ENCODE data around the gene TGFBR3. TPM values are rescaled to one million over a fixed set of nuclear protein-coding genes. Genes with fewer than 3 reads are reported as not detected.

Gene TGFBR3
- total and polyA plus RNA-seq, 4 experiments from 2014 or later: 34.5 to 47.3 (median 42.3) TPM

DNA sequence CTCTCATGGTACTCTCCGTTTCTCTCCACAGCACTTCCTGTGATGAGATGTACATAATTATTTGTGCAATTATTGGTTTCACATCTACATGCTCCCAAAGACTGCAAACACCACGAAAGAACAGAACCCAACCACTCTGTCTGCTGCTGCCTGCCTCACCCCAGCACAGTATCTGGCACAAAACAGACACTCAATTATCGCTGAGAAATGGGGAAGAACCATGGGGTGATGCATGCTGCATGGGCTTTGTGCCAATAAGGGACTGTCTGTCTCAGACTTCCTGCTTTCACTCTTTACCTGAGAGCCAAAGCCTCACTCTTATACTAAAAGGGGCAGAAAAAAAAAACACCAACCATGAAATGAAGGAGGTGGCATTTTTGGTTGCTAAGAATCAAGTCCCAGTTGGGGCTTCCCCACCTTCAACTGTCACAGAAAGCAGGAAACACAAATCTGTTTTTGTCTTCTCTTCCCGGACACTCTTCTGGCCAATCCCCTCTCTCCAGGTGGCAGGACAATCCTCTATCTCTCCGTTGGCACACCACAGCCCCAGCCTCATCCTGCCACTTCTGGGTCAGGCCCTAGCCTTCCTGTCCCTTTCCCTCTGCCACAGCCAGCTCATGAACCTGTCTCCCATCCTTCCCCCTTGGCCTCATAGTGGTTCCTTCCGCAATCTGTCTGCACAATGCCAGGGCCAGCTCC is 82.0 kb downstream of the TGFBR3 start:
- H3K4me1 ChIP-seq (ENCODE audit: insufficient read depth, low read length): peaks cover 49% of the 10 kb centered on the region
- peak overlapping the region; percentile 98 for H3K27ac ChIP-seq (ENCODE audit: low read depth, low read length)
- POLR2A ChIA-PET (ENCODE audit: partially characterized antibody): interaction anchor here (0.7 to 4.1 kb wide), 14 partner anchors 8 to 682 kb away, joined by 3 to 49 read pairs (median 4); partner anchors contain the start of genes GFI1 and TGFBR3
- peak overlapping the region; percentile 97 to 100 (median 100) for H3K27ac Mint-ChIP-seq
- H3K4me1 Mint-ChIP-seq: peaks cover 44 to 66% (median 51%) of the 10 kb centered on the region in 4 donors
- H3K27me3 Mint-ChIP-seq: no peaks in the 10 kb centered on the region
- peaks cover 2 to 6% of the 10 kb centered on the region in 2 donors for H3K36me3 Mint-ChIP-seq
- intact Hi-C loops (cut with micrococcal nuclease): loop anchor here (1.0 to 10.0 kb wide), 8 partner anchors 12 to 1181 kb away; partner anchors contain the start of genes BRDT, CDC7, GFI1 and ZNF644
- H3K9me3 Mint-ChIP-seq: no peaks in the 10 kb centered on the region
- H3K27me3 ChIP-seq (ENCODE audit: insufficient read depth, low read length): no peaks in the 10 kb centered on the region
- CTCF ChIA-PET (ENCODE audit: partially characterized antibody): interaction anchor here (1.6 to 5.2 kb wide), 4 partner anchors 12 to 291 kb away, joined by 8 to 24 read pairs (median 9); partner anchors contain the start of gene TGFBR3
- H3K9me3 ChIP-seq (ENCODE audit: control insufficient read depth in 1 of 2, low read length in 2 of 2): no peaks in the 10 kb centered on the region
- H3K4me3 ChIP-seq (ENCODE audit: low read length in 2 of 2): peak overlapping the region; percentile 27 to 61
- H3K4me3 Mint-ChIP-seq: peak overlapping the region; percentile 73 to 90 (median 80)
- H3K36me3 ChIP-seq (ENCODE audit: insufficient read depth, low read length): no peaks in the 10 kb centered on the region
- DNase-seq: peak; percentile 87 to 92 (median 89)

- H3K9me3 ChIP-seq (ENCODE audit: control insufficient read depth in 1 of 2, low read length in 2 of 2): no peaks in the 10 kb centered on the region
- peaks cover 51% of the 10 kb centered on the region for H3K4me1 ChIP-seq (ENCODE audit: insufficient read depth, low read length)
- Mint-ChIP-seq H3K27me3 (no peaks in the 10 kb centered on the region), H3K36me3 (peaks cover 7 to 11% of the 10 kb centered on the region in 2 donors), H3K4me3 (peak overlapping the region in 6 of 8 donors; percentile 8 to 90 (median 82)), H3K9me3 (no peaks in the 10 kb centered on the region), H3K4me1 (peaks cover 48 to 72% (median 54%) of the 10 kb centered on the region in 4 donors), H3K27ac (peak overlapping the region; percentile 97 to 100 (median 100))
- DNase-seq: no peak
- intact Hi-C loops (cut with micrococcal nuclease): loop anchor here (5.0 to 10.0 kb wide), 3 partner anchors 682 to 1182 kb away; partner anchors contain the start of genes GFI1 and ZNF644
- ChIA-PET POLR2A (ENCODE audit: partially characterized antibody) (interaction anchor here (0.6 to 4.1 kb wide), 4 partner anchors 12 to 1119 kb away, joined by 3 to 49 read pairs (median 12); partner anchors contain the start of gene TGFBR3), CTCF (ENCODE audit: partially characterized antibody) (interaction anchor here (1.6 to 5.2 kb wide), 3 partner anchors 12 to 290 kb away, joined by 8 to 24 read pairs (median 10); partner anchors contain the start of gene TGFBR3)
- no peaks in the 10 kb centered on the region for H3K36me3 ChIP-seq (ENCODE audit: insufficient read depth, low read length)
- H3K27me3 ChIP-seq (ENCODE audit: insufficient read depth, low read length): no peaks in the 10 kb centered on the region
- peak overlapping the region; percentile 98 for H3K27ac ChIP-seq (ENCODE audit: low read depth, low read length)
- peak overlapping the region in 1 of 2 donors; percentile 61 for H3K4me3 ChIP-seq (ENCODE audit: low read length in 2 of 2)
Measured at GRCh38 chr1:91803123-91803522, 82.8 kb downstream of the TGFBR3 start.

DNA sequence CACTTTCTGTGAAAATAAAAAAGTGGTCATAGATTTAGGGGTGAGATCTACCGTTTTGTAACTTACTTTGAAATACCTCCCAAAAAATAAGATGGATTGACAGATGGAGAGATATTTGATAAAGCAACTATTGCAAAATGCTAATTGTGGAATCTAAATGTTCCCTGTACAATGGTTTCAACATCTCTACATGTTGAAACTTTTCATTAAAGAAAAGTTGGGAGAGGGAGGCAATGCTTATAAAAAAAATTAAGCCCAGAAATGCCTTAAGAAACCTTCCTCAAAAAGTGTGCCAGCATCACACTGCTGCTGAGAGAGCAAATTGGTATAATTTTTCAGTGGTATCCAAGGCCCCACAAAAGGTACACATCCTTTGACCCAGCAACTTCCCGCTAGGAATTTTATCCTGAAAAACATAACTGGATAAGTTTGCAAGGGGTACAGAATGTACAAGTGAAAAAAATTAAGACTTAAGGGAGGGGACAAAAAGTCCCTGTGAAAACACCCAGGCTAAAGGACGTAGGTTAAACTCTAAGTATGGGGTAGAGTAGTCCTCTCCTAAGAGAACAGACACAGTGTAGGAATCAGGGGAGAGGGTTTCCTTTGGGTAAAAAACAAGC is 84.3 kb downstream of the TGFBR3 start:
- Histone ChIP-seq H3K4me1 (ENCODE audit: insufficient read depth, low read length) (peaks cover 51% of the 10 kb centered on the region), H3K4me3 (ENCODE audit: low read length in 2 of 2) (no peak overlapping the region), H3K27ac (ENCODE audit: low read depth, low read length) (no peak overlapping the region), H3K36me3 (ENCODE audit: insufficient read depth, low read length) (no peaks in the 10 kb centered on the region), H3K9me3 (ENCODE audit: control insufficient read depth in 1 of 2, low read length in 2 of 2) (no peaks in the 10 kb centered on the region), H3K27me3 (ENCODE audit: insufficient read depth, low read length) (no peaks in the 10 kb centered on the region)
- ChIA-PET CTCF (ENCODE audit: partially characterized antibody) (interaction anchor here (0.7 to 1.4 kb wide), 2 partner anchors 87 to 289 kb away, joined by 3 to 4 read pairs; no protein-coding TSS in a partner anchor), POLR2A (ENCODE audit: partially characterized antibody) (no interaction called here)
- H3K4me3 Mint-ChIP-seq: peak overlapping the region in 3 of 8 donors; percentile 24 to 51 (median 28)
- H3K4me1 Mint-ChIP-seq: peaks cover 49 to 71% (median 51%) of the 10 kb centered on the region in 4 donors
- no peaks in the 10 kb centered on the region for H3K27me3 Mint-ChIP-seq
- peaks cover 14 to 15% of the 10 kb centered on the region in 2 donors for H3K36me3 Mint-ChIP-seq
- intact Hi-C loops (cut with micrococcal nuclease): loop anchor here (5.0 to 10.0 kb wide), 3 partner anchors 683 to 1183 kb away; partner anchors contain the start of genes GFI1 and ZNF644
- no peaks in the 10 kb centered on the region for H3K9me3 Mint-ChIP-seq
- DNase-seq: no peak
- H3K27ac Mint-ChIP-seq: peak overlapping the region; percentile 85 to 100 (median 99)

DNA sequence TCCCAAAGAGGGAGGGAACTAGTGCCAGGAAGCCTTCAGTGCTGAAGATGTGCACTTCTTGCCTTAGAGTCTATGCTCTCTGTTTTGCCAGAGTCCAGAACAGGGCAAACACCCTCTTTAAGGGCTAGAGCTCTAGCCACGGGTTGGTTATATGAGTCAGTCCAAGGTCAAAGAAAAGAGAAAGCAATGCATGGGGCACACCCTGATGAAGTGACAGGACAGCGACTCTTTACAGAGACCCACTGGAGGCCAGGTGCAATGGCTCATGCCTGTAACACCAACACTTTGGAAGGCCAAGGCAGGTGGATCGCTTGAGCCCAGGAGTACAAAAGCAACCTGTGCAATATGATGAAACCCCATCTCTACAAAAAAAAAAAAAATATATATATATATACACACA is 86.1 kb downstream of the TGFBR3 start:
- peaks cover 35 to 60% (median 40%) of the 10 kb centered on the region in 4 donors for H3K4me1 Mint-ChIP-seq
- POLR2A ChIA-PET (ENCODE audit: partially characterized antibody): no interaction called here

DNA sequence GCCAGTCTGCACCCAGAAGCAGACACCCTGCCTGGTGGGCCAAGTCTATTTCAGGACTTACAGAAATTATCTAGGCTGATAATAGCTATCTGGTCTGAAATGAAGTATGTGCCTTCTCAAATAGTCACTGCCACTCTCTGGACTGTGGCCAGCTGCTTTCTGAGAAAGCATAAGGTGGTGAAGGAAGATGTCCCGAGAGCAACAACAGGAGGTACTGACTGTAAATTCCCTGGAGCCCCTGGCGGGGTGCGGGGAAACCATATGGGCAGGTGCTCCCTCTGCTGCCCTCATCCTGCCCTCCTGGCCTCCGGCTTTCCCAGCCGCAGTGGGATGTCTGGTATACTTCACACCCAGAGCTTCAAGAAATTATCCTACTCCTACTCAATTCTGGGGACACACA is 86.8 kb downstream of the TGFBR3 start:
- CTCF ChIA-PET (ENCODE audit: partially characterized antibody): interaction anchor here (1.4 kb wide), 2 partner anchors 11 to 286 kb away, joined by 3 read pairs; no protein-coding TSS in a partner anchor
- no peak overlapping the region for H3K4me3 Mint-ChIP-seq
- Histone ChIP-seq H3K36me3 (ENCODE audit: insufficient read depth, low read length) (peaks cover 9% of the 10 kb centered on the region), H3K27me3 (ENCODE audit: insufficient read depth, low read length) (no peaks in the 10 kb centered on the region), H3K4me3 (ENCODE audit: low read length in 2 of 2) (no peak overlapping the region), H3K4me1 (ENCODE audit: insufficient read depth, low read length) (peaks cover 28% of the 10 kb centered on the region), H3K27ac (ENCODE audit: low read depth, low read length) (no peak overlapping the region), H3K9me3 (ENCODE audit: control insufficient read depth in 1 of 2, low read length in 2 of 2) (no peaks in the 10 kb centered on the region)
- no peaks in the 10 kb centered on the region for H3K27me3 Mint-ChIP-seq
- DNase-seq: no peak
- H3K27ac Mint-ChIP-seq: peak overlapping the region in 2 of 7 donors; percentile 30 to 36
- POLR2A ChIA-PET (ENCODE audit: partially characterized antibody): interaction anchor here (1.0 kb wide), 1 partner anchor 87 kb away, joined by 3 read pairs; the partner anchor contains the start of gene TGFBR3
- H3K9me3 Mint-ChIP-seq: no peaks in the 10 kb centered on the region
- H3K4me1 Mint-ChIP-seq: peaks cover 28 to 59% (median 33%) of the 10 kb centered on the region in 4 donors
- intact Hi-C loops (cut with micrococcal nuclease): no loop called here
- H3K36me3 Mint-ChIP-seq: peaks cover 35 to 38% of the 10 kb centered on the region in 2 donors

More for the DNA sequence above, 86.1 kb downstream of the TGFBR3 start:
- peaks cover 9% of the 10 kb centered on the region for H3K36me3 ChIP-seq (ENCODE audit: insufficient read depth, low read length)
- Mint-ChIP-seq H3K36me3 (peaks cover 31% of the 10 kb centered on the region in 2 donors), H3K27ac (peak overlapping the region in 4 of 7 donors; percentile 5 to 74 (median 20)), H3K4me3 (no peak overlapping the region), H3K9me3 (no peaks in the 10 kb centered on the region), H3K27me3 (no peaks in the 10 kb centered on the region)
- CTCF ChIA-PET (ENCODE audit: partially characterized antibody): interaction anchor here (1.4 kb wide), 2 partner anchors 12 to 287 kb away, joined by 3 read pairs; no protein-coding TSS in a partner anchor
- no peaks in the 10 kb centered on the region for H3K9me3 ChIP-seq (ENCODE audit: control insufficient read depth in 1 of 2, low read length in 2 of 2)
- H3K27ac ChIP-seq (ENCODE audit: low read depth, low read length): no peak overlapping the region
- H3K4me3 ChIP-seq (ENCODE audit: low read length in 2 of 2): no peak overlapping the region
- peaks cover 35% of the 10 kb centered on the region for H3K4me1 ChIP-seq (ENCODE audit: insufficient read depth, low read length)
- DNase-seq: no peak
- intact Hi-C loops (cut with micrococcal nuclease): loop anchor here (5.0 to 10.0 kb wide), 3 partner anchors 685 to 1185 kb away; partner anchors contain the start of genes GFI1 and ZNF644
- H3K27me3 ChIP-seq (ENCODE audit: insufficient read depth, low read length): no peaks in the 10 kb centered on the region

GRCh38 chr1:91798740-91799139 is 87.2 kb downstream of the TGFBR3 start:
- H3K9me3 Mint-ChIP-seq: no peaks in the 10 kb centered on the region
- Histone ChIP-seq H3K9me3 (ENCODE audit: control insufficient read depth in 1 of 2, low read length in 2 of 2) (no peaks in the 10 kb centered on the region), H3K27me3 (ENCODE audit: insufficient read depth, low read length) (no peaks in the 10 kb centered on the region), H3K4me1 (ENCODE audit: insufficient read depth, low read length) (peaks cover 24% of the 10 kb centered on the region), H3K36me3 (ENCODE audit: insufficient read depth, low read length) (peaks cover 9% of the 10 kb centered on the region), H3K27ac (ENCODE audit: low read depth, low read length) (no peak overlapping the region), H3K4me3 (ENCODE audit: low read length in 2 of 2) (no peak overlapping the region)
- H3K4me3 Mint-ChIP-seq: no peak overlapping the region
- peaks cover 36 to 39% of the 10 kb centered on the region in 2 donors for H3K36me3 Mint-ChIP-seq
- ChIA-PET POLR2A (ENCODE audit: partially characterized antibody) (interaction anchor here (1.0 kb wide), 1 partner anchor 87 kb away, joined by 3 read pairs; the partner anchor contains the start of gene TGFBR3), CTCF (ENCODE audit: partially characterized antibody) (interaction anchor here (1.4 kb wide), 2 partner anchors 11 to 286 kb away, joined by 3 read pairs; no protein-coding TSS in a partner anchor)
- peaks cover 24 to 57% (median 31%) of the 10 kb centered on the region in 4 donors for H3K4me1 Mint-ChIP-seq
- no peak for DNase-seq
- intact Hi-C loops (cut with micrococcal nuclease): no loop called here
- no peaks in the 10 kb centered on the region for H3K27me3 Mint-ChIP-seq
- peak overlapping the region in 1 of 7 donors; percentile 36 for H3K27ac Mint-ChIP-seq
